DMS53 treated with DMSO at 0.1 percent for 48 hours (cell line): ENCODE measurements around the gene PTPRN2.
"Not testable (repeated sequence)": the region's sequence is repeated elsewhere in the genome, so short reads cannot be mapped to it uniquely, and the experiment has no call there.

ENCODE experiments used
- DNase-seq: peaks from one replicate; lab custom pipeline; 2025; ENCODE audit not compliant: unreplicated experiment; lab: John Stamatoyannopoulos, UW

Gene PTPRN2

DNA sequence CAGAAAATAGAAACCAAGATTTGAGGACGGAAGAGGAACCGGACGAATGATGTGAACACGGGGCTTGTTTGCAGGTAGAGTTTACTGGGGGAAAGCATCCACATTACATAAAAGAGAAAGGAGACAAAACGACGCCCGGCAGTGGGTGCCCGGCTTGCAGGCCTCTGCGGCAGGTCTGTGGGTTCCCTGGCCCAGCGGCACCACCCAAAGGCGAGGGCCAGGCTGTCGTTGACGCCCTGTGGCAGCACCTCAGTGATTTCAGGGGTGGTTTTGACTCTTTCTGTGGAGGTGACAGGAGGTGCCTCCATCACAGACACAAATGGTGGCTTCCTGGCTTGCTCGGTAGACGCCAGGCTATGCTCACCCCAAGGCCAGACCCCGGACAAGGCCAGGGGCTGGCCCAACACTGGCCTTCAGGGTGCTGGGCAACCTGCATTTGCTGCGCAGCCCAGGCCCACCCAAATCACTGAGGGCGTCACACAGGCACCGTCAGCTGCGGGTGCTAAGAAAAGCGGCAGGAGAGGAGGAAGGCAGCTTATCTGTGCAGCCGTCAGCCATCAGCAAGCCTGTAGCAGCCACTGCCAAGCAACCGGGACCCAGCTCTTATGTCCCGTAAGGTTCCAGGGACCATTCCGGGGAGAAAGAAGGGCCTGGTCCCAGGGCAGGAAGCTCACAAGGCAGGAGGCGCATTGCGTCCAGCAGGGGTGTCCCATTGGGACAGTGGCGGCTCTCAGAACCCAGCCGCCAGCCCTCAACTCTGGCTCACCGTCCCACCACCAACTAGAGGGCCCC, 230.3 kb downstream of the PTPRN2 start:
- DNase-seq = no peak

DNA sequence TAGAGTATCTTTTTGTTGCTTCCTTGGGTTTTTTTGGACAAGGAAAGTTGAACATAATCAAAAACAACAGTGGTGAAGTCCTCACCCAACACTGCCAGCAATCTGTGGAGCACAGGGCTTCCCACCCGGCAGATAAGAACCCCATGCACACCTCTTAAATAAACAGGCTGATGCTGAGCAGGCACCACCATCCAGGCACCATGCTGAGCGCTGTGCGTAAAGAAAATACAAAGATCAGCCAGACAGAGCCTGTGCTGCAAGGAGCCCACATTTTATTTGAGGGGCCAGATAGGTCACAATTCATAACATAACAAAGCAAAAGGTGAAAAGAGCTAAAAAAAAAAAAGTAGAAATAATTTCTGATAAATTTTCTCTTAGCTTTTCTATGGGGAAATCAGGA, 231.2 kb downstream of the PTPRN2 start:
- DNase-seq = no peak

- no peak for DNase-seq
These were observed 232.1 kb downstream of the PTPRN2 start for GRCh38 chr7:158355456-158356065.

- DNase-seq = no peak
These were observed 232.8 kb downstream of the PTPRN2 start for GRCh38 chr7:158354861-158355260.

DNA sequence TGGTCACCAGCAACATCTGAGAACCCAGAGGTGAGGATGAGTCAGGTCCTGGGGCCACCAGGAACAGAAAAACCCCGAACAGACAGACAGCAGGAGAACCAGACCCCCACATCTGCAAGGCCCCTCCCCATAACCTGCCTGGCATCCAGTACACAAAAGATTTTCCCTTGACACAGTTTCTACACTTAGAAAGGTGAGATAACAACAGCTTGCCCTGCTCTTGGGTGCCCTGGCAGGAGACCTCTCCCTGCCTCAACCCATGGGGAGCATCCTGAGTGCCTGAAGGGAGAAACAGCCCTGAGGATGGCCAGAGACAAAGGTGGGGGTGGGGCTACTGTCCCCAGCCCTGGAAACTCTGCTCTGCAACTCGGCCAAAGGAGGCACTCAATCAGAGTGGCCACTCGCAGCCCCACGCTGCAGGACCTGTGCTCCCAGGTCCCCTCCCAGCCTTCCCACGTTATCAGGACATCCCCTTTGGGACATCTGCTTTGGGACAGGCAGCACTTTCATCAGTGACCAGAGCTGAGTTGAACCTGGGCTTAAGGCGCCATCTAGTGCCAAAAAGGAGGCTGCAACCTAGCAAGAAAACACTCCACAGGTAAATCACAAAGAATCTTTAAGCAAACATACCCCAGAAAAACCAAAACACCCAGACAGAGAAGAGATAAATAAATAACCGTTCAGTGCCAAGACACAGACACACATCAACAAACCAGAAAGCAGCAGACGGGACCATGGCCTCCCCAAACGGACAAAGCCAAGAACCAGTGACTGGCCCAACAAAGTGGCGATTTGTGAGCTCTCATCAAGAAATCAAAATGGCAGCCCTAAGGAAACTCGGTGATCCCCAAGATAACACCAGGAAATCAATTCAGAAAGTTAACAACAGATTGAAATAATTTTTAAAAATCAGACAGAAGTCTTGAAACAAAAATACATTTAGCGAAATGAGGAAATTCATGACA, 233.7 kb downstream of the PTPRN2 start:
- DNase-seq = peak; percentile 31

DNA sequence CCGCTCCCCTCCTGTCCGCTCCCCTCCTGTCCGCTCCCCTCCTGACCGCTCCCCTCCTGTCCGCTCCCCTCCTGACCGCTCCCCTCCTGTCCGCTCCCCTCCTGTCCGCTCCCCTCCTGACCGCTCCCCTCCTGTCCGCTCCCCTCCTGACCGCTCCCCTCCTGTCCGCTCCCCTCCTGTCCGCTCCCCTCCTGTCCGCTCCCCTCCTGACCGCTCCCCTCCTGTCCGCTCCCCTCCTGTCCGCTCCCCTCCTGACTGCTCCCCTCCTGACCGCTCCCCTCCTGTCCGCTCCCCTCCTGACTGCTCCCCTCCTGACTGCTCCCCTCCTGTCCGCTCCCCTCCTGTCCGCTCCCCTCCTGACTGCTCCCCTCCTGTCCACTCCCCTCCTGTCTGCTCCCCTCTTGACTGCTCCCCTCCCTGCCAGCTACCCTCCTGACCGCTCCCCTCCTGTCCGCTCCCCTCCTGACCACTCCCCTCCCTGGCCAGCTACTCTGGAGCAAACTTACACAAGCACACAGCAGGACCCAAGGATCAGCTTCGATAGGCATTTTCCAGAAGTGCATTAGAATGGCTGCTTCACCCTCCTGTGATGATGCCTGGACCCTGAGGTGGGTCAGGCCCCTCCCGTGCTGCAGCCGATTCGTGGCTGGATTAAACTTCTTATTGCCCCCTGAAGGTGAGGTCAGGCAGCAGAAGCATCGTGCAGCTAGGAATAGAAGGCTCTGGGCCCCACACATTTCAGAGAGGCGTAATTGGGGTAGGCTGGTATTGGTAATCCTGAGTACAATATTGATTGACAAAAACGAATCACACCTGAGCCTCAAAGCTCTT, 235.5 kb downstream of the PTPRN2 start:
- DNase-seq = not testable (repeated sequence)

DNA sequence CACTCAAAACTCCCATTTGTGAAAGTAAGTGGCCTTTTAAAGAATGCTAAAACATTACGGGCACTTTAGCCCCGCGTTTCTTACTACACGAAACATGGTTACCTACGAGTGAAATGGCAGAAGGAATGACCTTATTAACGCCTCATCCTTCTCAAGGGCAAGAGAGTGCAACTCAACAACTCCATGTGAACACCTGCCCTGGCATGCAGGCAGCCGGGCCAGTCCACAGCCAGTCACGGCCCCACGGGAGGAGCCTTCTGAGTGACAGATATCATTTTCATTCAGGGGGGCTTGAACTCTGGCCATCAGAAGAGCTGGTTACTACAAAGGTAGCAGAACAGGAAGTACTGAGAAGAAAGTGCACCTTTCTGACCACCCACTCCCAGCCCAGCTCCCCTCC, 236.1 kb downstream of the PTPRN2 start:
- no peak for DNase-seq

DNA sequence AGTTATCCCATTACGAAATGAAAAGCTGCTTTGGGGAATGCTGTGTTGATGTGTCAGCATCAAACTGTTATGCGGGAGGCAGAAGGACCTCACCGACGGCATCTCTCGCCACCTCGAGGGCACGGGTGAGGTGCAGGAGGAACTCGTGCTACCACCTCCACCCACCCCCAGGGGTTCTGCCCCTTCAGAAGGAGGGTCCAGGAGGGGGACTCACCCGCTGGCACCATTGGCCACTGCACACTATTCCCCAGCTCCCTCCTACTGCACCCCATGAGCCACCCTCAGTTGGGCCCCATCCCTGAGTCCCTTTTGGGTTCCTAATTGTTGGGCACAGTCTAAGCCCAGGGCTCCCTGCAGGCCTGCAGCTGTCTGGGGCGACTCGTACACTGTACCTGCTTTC, 236.6 kb downstream of the PTPRN2 start:
- no peak for DNase-seq

DNA sequence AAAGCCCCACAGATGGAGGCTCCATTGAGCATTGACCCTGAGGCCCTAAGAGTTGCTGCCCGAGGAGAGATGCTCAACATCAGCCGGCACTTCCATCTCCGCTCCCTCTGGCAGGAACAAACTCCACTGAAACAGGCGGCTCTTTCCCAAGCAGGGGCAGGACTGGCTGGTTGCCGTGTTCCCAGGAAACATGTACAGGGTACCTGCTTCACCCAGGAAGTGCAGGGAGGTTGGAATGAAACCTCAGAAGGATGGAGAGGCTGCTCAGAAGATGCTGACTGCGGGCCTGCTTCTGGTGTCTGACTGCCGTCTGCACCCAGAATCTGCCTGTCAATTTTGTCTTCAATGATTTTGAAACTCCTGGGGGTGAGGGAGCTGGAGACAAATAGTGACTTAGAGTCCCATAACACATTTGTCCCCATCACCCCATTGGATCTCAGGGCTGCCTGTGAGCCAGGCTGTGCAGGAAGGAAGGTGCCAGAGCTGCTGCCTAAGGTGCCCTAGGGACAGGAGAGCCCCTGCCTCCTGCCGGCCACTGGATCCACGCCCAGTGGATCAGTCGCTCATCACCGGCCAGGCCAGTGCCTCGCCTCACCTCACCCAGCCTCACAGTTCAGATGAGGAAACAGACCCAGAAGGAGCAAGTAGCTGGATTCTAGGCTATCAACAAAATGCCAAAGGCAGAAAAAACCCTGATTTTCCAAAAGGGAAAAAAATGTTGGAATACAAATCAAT, 237.3 kb downstream of the PTPRN2 start:
- DNase-seq = no peak

GRCh38 chr7:158348446-158348845, 239.2 kb downstream of the PTPRN2 start:
- no peak for DNase-seq

DNA sequence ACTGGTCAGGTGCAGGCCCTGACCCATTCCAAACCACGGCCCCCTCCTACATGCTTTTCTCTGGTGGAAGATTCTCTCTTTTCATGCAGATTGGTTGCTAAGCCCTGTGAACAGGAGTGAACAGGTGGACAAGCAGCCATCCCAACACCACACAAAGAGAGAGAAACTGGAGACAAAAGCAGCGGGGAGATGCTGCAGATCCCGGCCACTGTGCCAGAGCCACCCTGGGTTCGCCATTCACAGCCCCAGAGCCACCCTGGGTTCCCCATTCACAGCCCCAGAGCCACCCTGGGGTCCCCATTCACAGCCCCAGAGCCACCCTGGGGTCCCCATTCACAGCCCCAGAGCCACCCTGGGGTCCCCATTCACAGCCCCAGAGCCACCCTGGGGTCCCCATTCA, 239.6 kb downstream of the PTPRN2 start:
- DNase-seq = not testable (repeated sequence)

- no peak for DNase-seq
These were observed 241.9 kb downstream of the PTPRN2 start for GRCh38 chr7:158345731-158346130.

GRCh38 chr7:158344706-158345300, 242.8 kb downstream of the PTPRN2 start:
- no peak for DNase-seq

DNA sequence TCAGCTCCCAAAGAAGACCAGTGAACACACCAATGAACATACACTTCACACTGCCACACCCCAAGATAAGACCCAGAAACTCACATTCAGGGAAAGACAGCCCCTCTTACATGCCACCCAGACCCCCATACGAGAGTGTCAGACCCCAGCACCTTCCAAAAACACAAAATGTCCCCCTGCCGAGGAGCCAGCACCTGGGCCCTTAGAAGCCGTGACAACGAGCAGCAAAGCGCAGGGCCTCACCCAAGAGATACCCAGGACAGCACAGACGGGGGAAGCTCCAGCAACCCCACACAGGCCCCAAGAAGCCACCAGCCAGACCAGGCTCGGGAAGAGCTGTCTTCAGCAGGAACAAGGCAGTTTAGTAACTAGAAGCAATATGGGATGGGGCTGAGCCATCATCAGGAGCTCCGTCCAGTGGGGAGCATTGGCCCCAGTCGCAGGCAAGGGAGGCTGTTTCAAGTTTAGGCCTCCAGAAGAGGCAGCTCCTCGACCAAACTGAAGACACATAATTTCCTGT, 243.6 kb downstream of the PTPRN2 start:
- DNase-seq = no peak

GRCh38 chr7:158343526-158343925, 244.1 kb downstream of the PTPRN2 start:
- no peak for DNase-seq

- DNase-seq = not testable (repeated sequence)
These were observed 246.5 kb downstream of the PTPRN2 start for GRCh38 chr7:158341097-158341496.

DNA sequence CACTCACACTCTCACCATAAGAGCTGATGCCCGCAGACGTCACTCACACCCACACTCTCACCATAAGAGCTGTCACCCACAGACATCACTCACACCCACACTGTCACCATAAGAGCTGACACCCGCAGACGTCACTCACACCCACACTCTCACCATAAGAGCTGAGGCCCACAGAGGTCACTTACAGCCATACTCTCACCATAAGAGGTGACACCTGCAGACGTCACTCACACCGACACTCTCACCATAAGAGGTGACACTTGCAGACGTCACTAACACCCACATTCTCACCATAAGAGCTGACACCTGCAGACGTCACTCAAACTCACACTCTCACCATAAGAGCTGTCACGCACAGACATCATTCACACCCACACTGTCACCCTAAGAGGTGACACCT, 250.7 kb downstream of the PTPRN2 start:
- not testable (repeated sequence) for DNase-seq

GRCh38 chr7:158332516-158332915, 255.1 kb downstream of the PTPRN2 start:
- not testable (repeated sequence) for DNase-seq

DNA sequence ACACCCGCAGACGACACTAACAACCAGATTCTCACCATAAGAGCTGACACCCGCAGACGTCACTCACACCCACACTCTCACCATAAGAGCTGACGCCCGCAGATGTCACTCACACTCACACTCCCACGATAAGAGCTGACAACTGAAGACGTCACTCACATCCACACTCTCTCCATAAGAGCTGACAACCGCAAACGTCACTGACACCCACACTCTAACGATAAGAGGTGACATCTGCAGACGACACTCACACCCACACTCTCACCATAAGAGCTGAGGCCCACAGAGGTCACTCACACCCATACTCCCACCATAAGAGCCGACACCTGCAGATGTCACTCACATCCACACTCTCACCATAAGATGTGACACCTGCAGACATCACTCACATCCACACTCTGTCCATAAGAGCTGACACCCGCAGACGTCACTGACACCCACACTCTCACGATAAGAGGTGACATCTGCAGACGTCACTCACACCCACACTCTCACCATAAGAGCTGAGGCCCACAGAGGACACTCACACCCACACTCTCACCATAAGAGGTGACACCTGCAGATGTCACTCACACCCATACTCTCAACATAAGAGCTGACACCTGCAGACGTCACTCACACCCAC, 255.7 kb downstream of the PTPRN2 start:
- DNase-seq = not testable (repeated sequence)
